CD8-positive, alpha-beta memory T cell (primary cell): ENCODE measurements around the gene VDR. TPM values are rescaled to one million over a fixed set of nuclear protein-coding genes. Genes with fewer than 3 reads are reported as not detected.

ENCODE experiments used
- CTCF ChIA-PET: fragments of 350-600 bp; sonication (Branson Sonifier 250); formaldehyde crosslinking; loops from one replicate; lab custom pipeline; 2021; ENCODE audit warnings: antibody characterized with exemption; lab: Charles Lee
- POLR2A ChIA-PET: fragments of 350-600 bp; sonication (Branson Sonifier 250); formaldehyde crosslinking; loops from one replicate; lab custom pipeline; 2021; ENCODE audit warnings: antibody characterized with exemption; lab: Charles Lee
- DNase-seq, 5 donors: peaks; one replicate each; pipeline versions ENCODE4 v3.0.0 to v3.0.0-alpha.2; 2020 to 2022; ENCODE audit warnings: mixed read lengths in 1 of 5
- H3K27ac ChIP-seq: one replicate; pipeline ENCODE4 v1.7.0; 2013; ENCODE audit warnings: low read depth, mild to moderate bottlenecking, low read length, moderate library complexity
- H3K27me3 ChIP-seq: 2 replicates; pipeline ENCODE4 v1.7.0; 2013; ENCODE audit warnings: low read length, mild to moderate bottlenecking; ENCODE audit not compliant: insufficient read depth, poor library complexity, severe bottlenecking
- H3K36me3 ChIP-seq: 2 replicates; pipeline ENCODE4 v1.7.0; 2013; ENCODE audit warnings: mild to moderate bottlenecking, low read length, moderate library complexity; ENCODE audit not compliant: insufficient read depth
- H3K4me1 ChIP-seq: 2 replicates; pipeline ENCODE4 v1.7.0; 2013; ENCODE audit warnings: mild to moderate bottlenecking, low read length, moderate library complexity; ENCODE audit not compliant: insufficient read depth
- H3K4me3 ChIP-seq: 2 replicates; pipeline ENCODE4 v1.7.0; 2013; ENCODE audit warnings: mild to moderate bottlenecking, low read length
- H3K9me3 ChIP-seq: 2 replicates; pipeline ENCODE4 v1.7.0; 2013; ENCODE audit warnings: mild to moderate bottlenecking, low read length
- H3K27ac Mint-ChIP-seq, 8 donors: one replicate each; pipeline ENCODE4 v1.8.0; 2020 to 2021; ENCODE audit warnings: mixed read lengths in 8 of 8, mild to moderate bottlenecking in 6 of 8, inconsistent platforms in 3 of 8, moderate library complexity in 3 of 8
- H3K27me3 Mint-ChIP-seq, 2 donors: one replicate each; pipeline ENCODE4 v1.8.0; 2020 to 2021; ENCODE audit warnings: mixed read lengths in 2 of 2, mild to moderate bottlenecking in 1 of 2, moderate library complexity in 1 of 2
- H3K36me3 Mint-ChIP-seq, 3 donors: one replicate each; pipeline ENCODE4 v1.8.0; 2020 to 2021; ENCODE audit warnings: mixed read lengths in 3 of 3, inconsistent platforms in 1 of 3, mild to moderate bottlenecking in 1 of 3
- H3K4me1 Mint-ChIP-seq, 3 donors: one replicate each; pipeline ENCODE4 v1.8.0; 2020 to 2021; ENCODE audit warnings: mixed read lengths in 3 of 3, inconsistent platforms in 1 of 3, mild to moderate bottlenecking in 1 of 3
- H3K4me3 Mint-ChIP-seq, 7 donors: one replicate each; pipeline ENCODE4 v1.8.0; 2020 to 2021; ENCODE audit warnings: mixed read lengths in 7 of 7, mild to moderate bottlenecking in 6 of 7, moderate library complexity in 4 of 7, inconsistent platforms in 2 of 7
- H3K9me3 Mint-ChIP-seq, 5 donors: one replicate each; pipeline ENCODE4 v1.8.0; 2020 to 2022; ENCODE audit warnings: mixed read lengths in 5 of 5, mild to moderate bottlenecking in 3 of 5, moderate library complexity in 2 of 5, inconsistent platforms in 1 of 5
- polyA plus RNA-seq: library from polyadenylated mRNA; unstranded; fragments of 300-500 nt; fragmentation: Illumina TruSeq; gene quantifications from one replicate; pipeline ENCODE4 v1.2.3, GENCODE V29; 2021
- total RNA-seq, 2 experiments: library from RNA; stranded (reverse); gene quantifications; one replicate each; pipeline ENCODE4 v1.2.3, GENCODE V29; 2021

The VDR gene
- total and polyA plus RNA-seq, 3 experiments from 2014 or later = 0.54 to 83.4 (median 79.6) TPM

- no peaks in the 10 kb centered on the region for H3K4me1 Mint-ChIP-seq
- no peak overlapping the region for H3K4me3 Mint-ChIP-seq
- Histone ChIP-seq H3K4me3 (no peak overlapping the region), H3K4me1 (no peaks in the 10 kb centered on the region), H3K27me3 (no peaks in the 10 kb centered on the region), H3K27ac (no peak overlapping the region), H3K9me3 (no peaks in the 10 kb centered on the region), H3K36me3 (no peaks in the 10 kb centered on the region)
- no peaks in the 10 kb centered on the region for H3K9me3 Mint-ChIP-seq
- CTCF ChIA-PET = no interaction called here
- POLR2A ChIA-PET = no interaction called here
- peaks cover 0 to 3% (median 0%) of the 10 kb centered on the region in 3 donors for H3K36me3 Mint-ChIP-seq
- H3K27me3 Mint-ChIP-seq = peaks cover 12 to 40% of the 10 kb centered on the region in 2 donors
- no peak for DNase-seq
- H3K27ac Mint-ChIP-seq = no peak overlapping the region
Measured at GRCh38 chr12:47920913-47921312, 16.1 kb upstream of the VDR start.

GRCh38 chr12:47913081-47913480 is 8.3 kb upstream of the VDR start:
- H3K27me3 Mint-ChIP-seq = peaks cover 22 to 34% of the 10 kb centered on the region in 2 donors

GRCh38 chr12:47912556-47912955 is 7.8 kb upstream of the VDR start:
- POLR2A ChIA-PET = no interaction called here
- H3K27me3 Mint-ChIP-seq = peaks cover 22 to 34% of the 10 kb centered on the region in 2 donors
- Histone ChIP-seq H3K4me1 (no peaks in the 10 kb centered on the region), H3K27ac (no peak overlapping the region), H3K9me3 (no peaks in the 10 kb centered on the region), H3K36me3 (no peaks in the 10 kb centered on the region), H3K4me3 (no peak overlapping the region), H3K27me3 (peaks cover 3% of the 10 kb centered on the region)
- H3K27ac Mint-ChIP-seq = no peak overlapping the region
- no peak overlapping the region for H3K4me3 Mint-ChIP-seq
- CTCF ChIA-PET = no interaction called here
- no peak for DNase-seq
- H3K4me1 Mint-ChIP-seq = no peaks in the 10 kb centered on the region
- peaks cover 0 to 3% (median 0%) of the 10 kb centered on the region in 5 donors for H3K9me3 Mint-ChIP-seq
- H3K36me3 Mint-ChIP-seq = peaks cover 0 to 2% (median 0%) of the 10 kb centered on the region in 3 donors

More at GRCh38 chr12:47913081-47913480, 8.3 kb upstream of the VDR start:
- H3K4me1 ChIP-seq = no peaks in the 10 kb centered on the region
- Mint-ChIP-seq H3K36me3 (peaks cover 0 to 2% (median 0%) of the 10 kb centered on the region in 3 donors), H3K27ac (no peak overlapping the region), H3K4me1 (no peaks in the 10 kb centered on the region), H3K9me3 (peaks cover 0 to 3% (median 0%) of the 10 kb centered on the region in 5 donors), H3K4me3 (no peak overlapping the region)
- ChIA-PET POLR2A (no interaction called here), CTCF (no interaction called here)
- H3K36me3 ChIP-seq = no peaks in the 10 kb centered on the region
- H3K27ac ChIP-seq = no peak overlapping the region
- H3K9me3 ChIP-seq = no peaks in the 10 kb centered on the region
- no peak overlapping the region for H3K4me3 ChIP-seq
- DNase-seq = no peak
- peaks cover 3% of the 10 kb centered on the region for H3K27me3 ChIP-seq

GRCh38 chr12:47910981-47911380 is 6.2 kb upstream of the VDR start:
- Histone ChIP-seq H3K4me3 (no peak overlapping the region), H3K36me3 (no peaks in the 10 kb centered on the region), H3K27me3 (peaks cover 3% of the 10 kb centered on the region), H3K9me3 (no peaks in the 10 kb centered on the region), H3K27ac (no peak overlapping the region), H3K4me1 (no peaks in the 10 kb centered on the region)
- DNase-seq = no peak
- peaks cover 0 to under 1% (median 0%) of the 10 kb centered on the region in 3 donors for H3K4me1 Mint-ChIP-seq
- H3K27ac Mint-ChIP-seq = no peak overlapping the region
- peaks cover 20 to 22% of the 10 kb centered on the region in 2 donors for H3K27me3 Mint-ChIP-seq
- ChIA-PET CTCF (no interaction called here), POLR2A (no interaction called here)
- no peak overlapping the region for H3K4me3 Mint-ChIP-seq
- peaks cover 0 to 3% (median 0%) of the 10 kb centered on the region in 5 donors for H3K9me3 Mint-ChIP-seq
- peaks cover 0 to 2% (median 0%) of the 10 kb centered on the region in 3 donors for H3K36me3 Mint-ChIP-seq

- H3K27ac ChIP-seq = no peak overlapping the region
- H3K4me3 Mint-ChIP-seq = no peak overlapping the region
- H3K4me1 Mint-ChIP-seq = peaks cover 0 to 5% (median 0%) of the 10 kb centered on the region in 3 donors
- peaks cover 0 to 3% (median 0%) of the 10 kb centered on the region in 5 donors for H3K9me3 Mint-ChIP-seq
- no peak overlapping the region for H3K4me3 ChIP-seq
- ChIA-PET CTCF (no interaction called here), POLR2A (no interaction called here)
- DNase-seq = no peak
- H3K9me3 ChIP-seq = no peaks in the 10 kb centered on the region
- H3K36me3 ChIP-seq = no peaks in the 10 kb centered on the region
- no peak overlapping the region for H3K27ac Mint-ChIP-seq
- H3K4me1 ChIP-seq = peaks cover 3% of the 10 kb centered on the region
- peaks cover 3% of the 10 kb centered on the region for H3K27me3 ChIP-seq
- peaks cover 17 to 18% of the 10 kb centered on the region in 2 donors for H3K27me3 Mint-ChIP-seq
- H3K36me3 Mint-ChIP-seq = peaks cover 0 to 2% (median 0%) of the 10 kb centered on the region in 3 donors
Measured at GRCh38 chr12:47910486-47910885, 5.7 kb upstream of the VDR start.

GRCh38 chr12:47909839-47910465 is 5.2 kb upstream of the VDR start:
- H3K4me3 Mint-ChIP-seq = no peak overlapping the region
- H3K4me1 Mint-ChIP-seq = peaks cover 0 to 8% (median 1%) of the 10 kb centered on the region in 3 donors
- H3K27me3 Mint-ChIP-seq = peaks cover 15% of the 10 kb centered on the region in 2 donors
- H3K4me1 ChIP-seq = peaks cover 5% of the 10 kb centered on the region
- no peak for DNase-seq
- H3K27me3 ChIP-seq = peaks cover 3% of the 10 kb centered on the region
- H3K27ac Mint-ChIP-seq = peak overlapping the region in 1 of 8 donors; percentile 70
- ChIA-PET POLR2A (no interaction called here), CTCF (no interaction called here)
- no peaks in the 10 kb centered on the region for H3K9me3 ChIP-seq
- peaks cover 0 to 2% (median 0%) of the 10 kb centered on the region in 3 donors for H3K36me3 Mint-ChIP-seq
- no peak overlapping the region for H3K4me3 ChIP-seq
- no peaks in the 10 kb centered on the region for H3K36me3 ChIP-seq
- peaks cover 0 to 3% (median 0%) of the 10 kb centered on the region in 5 donors for H3K9me3 Mint-ChIP-seq
- H3K27ac ChIP-seq = no peak overlapping the region

- peak overlapping the region in 1 of 8 donors; percentile 90 for H3K27ac Mint-ChIP-seq
- H3K27me3 Mint-ChIP-seq = peaks cover 7 to 11% of the 10 kb centered on the region in 2 donors
Measured at GRCh38 chr12:47908738-47909137, 3.9 kb upstream of the VDR start.

GRCh38 chr12:47907851-47908454 is 3.2 kb upstream of the VDR start:
- Mint-ChIP-seq H3K27me3 (peaks cover 3 to 8% of the 10 kb centered on the region in 2 donors), H3K4me3 (peak overlapping the region in 1 of 7 donors; percentile 68), H3K4me1 (peaks cover 18 to 27% (median 18%) of the 10 kb centered on the region in 3 donors), H3K27ac (no peak overlapping the region), H3K9me3 (no peaks in the 10 kb centered on the region), H3K36me3 (peaks cover 0 to 2% (median 0%) of the 10 kb centered on the region in 3 donors)
- no peak overlapping the region for H3K4me3 ChIP-seq
- H3K9me3 ChIP-seq = no peaks in the 10 kb centered on the region
- no peaks in the 10 kb centered on the region for H3K36me3 ChIP-seq
- CTCF ChIA-PET = no interaction called here
- H3K27me3 ChIP-seq = no peaks in the 10 kb centered on the region
- no peak for DNase-seq
- POLR2A ChIA-PET = no interaction called here
- H3K27ac ChIP-seq = no peak overlapping the region
- H3K4me1 ChIP-seq = peaks cover 21% of the 10 kb centered on the region

More at GRCh38 chr12:47908738-47909137, 3.9 kb upstream of the VDR start:
- Mint-ChIP-seq H3K4me1 (peaks cover 10 to 19% (median 10%) of the 10 kb centered on the region in 3 donors), H3K36me3 (peaks cover 0 to 2% (median 0%) of the 10 kb centered on the region in 3 donors), H3K9me3 (no peaks in the 10 kb centered on the region), H3K4me3 (no peak overlapping the region)
- no peaks in the 10 kb centered on the region for H3K27me3 ChIP-seq
- ChIA-PET POLR2A (no interaction called here), CTCF (no interaction called here)
- no peak for DNase-seq
- no peaks in the 10 kb centered on the region for H3K36me3 ChIP-seq
- peaks cover 14% of the 10 kb centered on the region for H3K4me1 ChIP-seq
- no peak overlapping the region for H3K27ac ChIP-seq
- no peak overlapping the region for H3K4me3 ChIP-seq
- no peaks in the 10 kb centered on the region for H3K9me3 ChIP-seq
